ENCODE data around the gene NOTO. TPM values are rescaled to one million over a fixed set of nuclear protein-coding genes. Genes with fewer than 3 reads are reported as not detected.

NOTO gene
- polyA plus RNA-seq, 2 of the 4 experiments (the other 2 are of a cell fraction) = 0.03 TPM; not detected in 1

- ChIA-PET POLR2A (no interaction called here), CTCF (interaction anchor here (0.7 to 7.2 kb wide), 5 partner anchors 9 to 331 kb away, joined by 3 to 57 read pairs (median 4); no protein-coding TSS in a partner anchor)
- H3K27ac ChIP-seq = no peak overlapping the region
- no peak for ATAC-seq
- 95% methylated on average over 4 of the region's 4 CpGs for WGBS (ENCODE audit: missing lambda C conversion rate)
- no peaks in the 10 kb centered on the region for H3K9me3 ChIP-seq
- no peak overlapping the region for H3K4me2 ChIP-seq
- DNase-seq (ENCODE audit: low read depth in 1 of 2, low spot score in 1 of 2) = no peak
- H3K4me3 ChIP-seq = no peak overlapping the region
- no peaks in the 10 kb centered on the region for H3K4me1 ChIP-seq
- TF ChIP-seq RFX5 (IDR thresholded peaks at IDR 0.05) (no peak), PBX3 (IDR thresholded peaks at IDR 0.05) (no peak), HEYL (CRISPR knock-in tag; IDR thresholded peaks at IDR 0.05) (no peak), GATA3 (IDR thresholded peaks at IDR 0.05; ENCODE audit: borderline replicate concordance) (no peak), JUN (IDR thresholded peaks at IDR 0.05) (no peak), ATOH8 (CRISPR knock-in tag; IDR thresholded peaks at IDR 0.05; ENCODE audit: low read depth) (no peak), NR3C1 (IDR thresholded peaks at IDR 0.05) (no peak), JUNB (IDR thresholded peaks at IDR 0.05) (no peak), MAZ (IDR thresholded peaks at IDR 0.05; ENCODE audit: borderline replicate concordance, low read depth, low read length) (no peak), HOXB13 (CRISPR knock-in tag; IDR thresholded peaks at IDR 0.05; ENCODE audit: low read depth) (no peak)
- no peak for FAIRE-seq
Observed at GRCh38 chr2:73223821-73224220, 21.4 kb downstream of the NOTO start.

- no peak for TF ChIP-seq ZSCAN20 (CRISPR knock-in tag; IDR thresholded peaks at IDR 0.05)
- no peak for TF ChIP-seq NFE2L2 (conservative IDR thresholded peaks at IDR 0.05; ENCODE audit: low read length)
- TF ChIP-seq KDM5A (IDR thresholded peaks at IDR 0.05) = no peak
- TF ChIP-seq EHMT2 (IDR thresholded peaks at IDR 0.05; ENCODE audit: low read depth) = no peak
- no peak for TF ChIP-seq JUNB (IDR thresholded peaks at IDR 0.05)
- TF ChIP-seq CEBPB (IDR thresholded peaks at IDR 0.05) = no peak
- no peak for TF ChIP-seq CBX8 (IDR thresholded peaks at IDR 0.05)
- TF ChIP-seq MYC (IDR thresholded peaks at IDR 0.05; ENCODE audit: borderline replicate concordance, low read length) = no peak
- TF ChIP-seq MAFK (IDR thresholded peaks at IDR 0.05; ENCODE audit: partially characterized antibody) = no peak
- TF ChIP-seq SMC3 (IDR thresholded peaks at IDR 0.05) = no peak
- no peak overlapping the region for H3K27ac ChIP-seq
- H3K9me3 ChIP-seq = no peaks in the 10 kb centered on the region
- ATAC-seq (no peak; a peak in 1 of 6 replicates), FAIRE-seq (no peak), DNase-seq (ENCODE audit: low read depth in 1 of 2, low spot score in 1 of 2) (no peak)
- H3K4me1 ChIP-seq = no peaks in the 10 kb centered on the region
- 93% methylated on average over 9 of the region's 9 CpGs for WGBS (ENCODE audit: missing lambda C conversion rate)
- H3K4me2 ChIP-seq = no peak overlapping the region
- CTCF ChIA-PET = interaction anchor here (1.3 to 7.2 kb wide), 2 partner anchors 13 to 48 kb away, joined by 5 to 57 read pairs; no protein-coding TSS in a partner anchor
- H3K4me3 ChIP-seq = no peak overlapping the region
- POLR2A ChIA-PET = interaction anchor here (1.0 kb wide), 1 partner anchor 8 kb away, joined by 4 read pairs; the partner anchor contains the start of gene CCT7
Observed at GRCh38 chr2:73225513-73226360, 23.4 kb downstream of the NOTO start.

DNA sequence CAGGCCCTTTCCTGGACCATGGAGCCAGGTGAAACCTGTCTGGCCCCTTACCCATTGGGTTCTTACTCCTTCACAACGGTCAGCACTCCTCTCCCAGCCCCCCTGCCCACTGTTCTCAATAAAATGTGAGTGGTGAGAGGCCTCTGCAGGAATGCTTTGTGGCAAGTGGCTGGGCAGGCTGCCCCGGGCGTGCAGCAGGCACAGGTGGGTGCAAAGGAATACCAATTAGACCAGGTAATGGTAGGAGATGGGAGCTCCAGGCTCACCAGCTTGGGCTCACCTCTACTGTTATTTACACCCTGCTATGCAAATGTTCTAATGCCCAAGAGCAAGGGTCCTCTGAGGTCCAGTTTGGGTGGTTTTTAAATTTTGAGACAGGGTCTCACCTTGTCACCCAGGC, 24.7 kb downstream of the NOTO start:
- WGBS (ENCODE audit: missing lambda C conversion rate) = 90% methylated on average over 3 of the region's 3 CpGs
- DNase-seq (ENCODE audit: low read depth in 1 of 2, low spot score in 1 of 2) (no peak), FAIRE-seq (no peak), ATAC-seq (no peak)
- ChIA-PET POLR2A (no interaction called here), CTCF (interaction anchor here (0.6 to 7.5 kb wide), 10 partner anchors 8 to 140 kb away, joined by 3 to 57 read pairs (median 4); partner anchors contain the start of gene SMYD5)
- no peak overlapping the region for H3K4me3 ChIP-seq
- H3K4me2 ChIP-seq = no peak overlapping the region
- no peak overlapping the region for H3K27ac ChIP-seq
- no peaks in the 10 kb centered on the region for H3K4me1 ChIP-seq
- H3K9me3 ChIP-seq = no peaks in the 10 kb centered on the region
- TF ChIP-seq CTCF (IDR thresholded peaks at IDR 0.05) (no peak), EP300 (IDR thresholded peaks at IDR 0.05) (no peak), MYC (IDR thresholded peaks at IDR 0.05; ENCODE audit: borderline replicate concordance, low read length) (no peak), RCOR1 (IDR thresholded peaks at IDR 0.05; ENCODE audit: low read depth, low read length) (no peak), HOXB13 (CRISPR knock-in tag; IDR thresholded peaks at IDR 0.05; ENCODE audit: low read depth) (no peak), PBX3 (IDR thresholded peaks at IDR 0.05) (no peak), NR3C1 (IDR thresholded peaks at IDR 0.05) (no peak), SREBF2 (IDR thresholded peaks at IDR 0.05) (no peak), POLR2A (IDR thresholded peaks at IDR 0.05; ENCODE audit: low read length) (no peak), KDM1A (IDR thresholded peaks at IDR 0.05; ENCODE audit: low read depth) (no peak), JUNB (IDR thresholded peaks at IDR 0.05) (no peak), BCL3 (IDR thresholded peaks at IDR 0.05) (no peak), POLR2AphosphoS2 (conservative IDR thresholded peaks at IDR 0.05; ENCODE audit: low read length) (no peak), CHD2 (IDR thresholded peaks at IDR 0.05; ENCODE audit: low read length, partially characterized antibody) (no peak)

All from A549 (cell line).